Gastrocnemius medialis (tissue), 4 donors: Measurements from ENCODE around the gene TBC1D32.

Experiments used
- POLR2A ChIP-seq, 2 donors: fragments of 450-650 bp; IDR thresholded peaks; one replicate each; pipeline ENCODE4 v1.6.1; 2017; ENCODE audit warnings: antibody characterized with exemption in 2 of 2, mild to moderate bottlenecking in 2 of 2, moderate library complexity in 2 of 2
- TF ChIP-seq, protein P1 (sequence below), 5 experiments: fragments of 450-650 bp in 3 of 5; fragments of 200-600 bp in 2 of 5; sonication (generic) in 2 of 5; IDR thresholded peaks in 4 of 5; conservative IDR thresholded peaks in 1 of 5; 1 replicate in 4 of 5; 2 replicates in 1 of 5; pipeline ENCODE4 v1.5.1; 2016 to 2019; ENCODE audit warnings: antibody characterized with exemption in 5 of 5, mild to moderate bottlenecking in 3 of 5, moderate library complexity in 3 of 5

DNA sequence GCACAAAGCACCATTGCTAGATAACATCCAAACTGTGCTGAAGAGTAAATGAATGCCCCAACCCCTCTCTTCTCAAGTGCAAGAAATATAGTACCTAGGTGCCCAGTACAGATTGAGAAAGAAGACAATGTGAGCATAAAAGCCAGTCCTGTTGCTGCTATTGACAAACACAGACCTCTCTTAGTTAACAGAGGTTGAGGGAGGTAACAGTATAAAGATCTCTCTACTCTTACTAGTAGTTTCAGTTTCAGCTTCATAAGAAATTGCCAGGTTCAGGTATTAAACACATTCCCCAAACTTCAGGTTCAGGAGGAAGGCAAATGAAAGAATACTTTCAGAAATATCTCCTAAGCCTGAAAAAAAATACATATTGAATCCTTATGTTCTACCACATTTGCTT lies 31.4 kb downstream of the TBC1D32 start:
- TF ChIP-seq, protein P1, sequence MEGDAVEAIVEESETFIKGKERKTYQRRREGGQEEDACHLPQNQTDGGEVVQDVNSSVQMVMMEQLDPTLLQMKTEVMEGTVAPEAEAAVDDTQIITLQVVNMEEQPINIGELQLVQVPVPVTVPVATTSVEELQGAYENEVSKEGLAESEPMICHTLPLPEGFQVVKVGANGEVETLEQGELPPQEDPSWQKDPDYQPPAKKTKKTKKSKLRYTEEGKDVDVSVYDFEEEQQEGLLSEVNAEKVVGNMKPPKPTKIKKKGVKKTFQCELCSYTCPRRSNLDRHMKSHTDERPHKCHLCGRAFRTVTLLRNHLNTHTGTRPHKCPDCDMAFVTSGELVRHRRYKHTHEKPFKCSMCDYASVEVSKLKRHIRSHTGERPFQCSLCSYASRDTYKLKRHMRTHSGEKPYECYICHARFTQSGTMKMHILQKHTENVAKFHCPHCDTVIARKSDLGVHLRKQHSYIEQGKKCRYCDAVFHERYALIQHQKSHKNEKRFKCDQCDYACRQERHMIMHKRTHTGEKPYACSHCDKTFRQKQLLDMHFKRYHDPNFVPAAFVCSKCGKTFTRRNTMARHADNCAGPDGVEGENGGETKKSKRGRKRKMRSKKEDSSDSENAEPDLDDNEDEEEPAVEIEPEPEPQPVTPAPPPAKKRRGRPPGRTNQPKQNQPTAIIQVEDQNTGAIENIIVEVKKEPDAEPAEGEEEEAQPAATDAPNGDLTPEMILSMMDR (IDR thresholded peaks at IDR 0.05 in 4 of 5, conservative IDR thresholded peaks at IDR 0.05 in 1 of 5): no peak
- no peak for TF ChIP-seq POLR2A (IDR thresholded peaks at IDR 0.05)
